Urinary bladder (tissue), 4 donors: ENCODE measurements around the gene STING1. TPM values are rescaled to one million over a fixed set of nuclear protein-coding genes. Genes with fewer than 3 reads are reported as not detected.

Experiments used
- DNase-seq: peaks from one replicate; pipeline ENCODE4 v3.0.0-alpha.2; 2015; ENCODE audit errors: extremely low spot score
- H3K27ac ChIP-seq: one replicate; pipeline ENCODE4 v1.5.1; 2013; ENCODE audit warnings: low read depth, mild to moderate bottlenecking, moderate library complexity
- H3K36me3 ChIP-seq: one replicate; pipeline ENCODE4 v1.6.1; 2013; ENCODE audit warnings: mild to moderate bottlenecking, moderate library complexity; ENCODE audit not compliant: insufficient read depth
- H3K4me1 ChIP-seq: one replicate; pipeline ENCODE4 v1.6.1; 2013; ENCODE audit warnings: mild to moderate bottlenecking, moderate library complexity; ENCODE audit not compliant: insufficient read depth
- H3K4me3 ChIP-seq: one replicate; pipeline ENCODE4 v1.5.1; 2013; ENCODE audit warnings: low read depth, low read length
- WGBS: extraction: QIAGEN DNeasy Blood & Tissue Kit; methylation state at CpG from one replicate; pipeline ENCODE4 v1.1.7; 2013; 5-methylcytosine and 5-hydroxymethylcytosine counted together
- polyA plus RNA-seq: library from polyadenylated mRNA; stranded (reverse); fragments of 200-250 nt; gene quantifications from one replicate; pipeline ENCODE4 v1.2.3, GENCODE V29; 2013
- total RNA-seq: library from RNA; depleted of rRNA; stranded (reverse); fragments of >200 nt; gene quantifications from one replicate; pipeline ENCODE4 v1.2.3, GENCODE V29; 2014
- donor health status: healthy with polysubstance abuse.
- donor health status: healthy.

Gene STING1
- total and polyA plus RNA-seq, 2 donors = 20.0 to 53.0 TPM

GRCh38 chr5:139468421-139468931, 14.1 kb downstream of the STING1 start:
- 86% methylated on average over 8 of the region's 8 CpGs for WGBS

GRCh38 chr5:139462586-139463276, 19.8 kb downstream of the STING1 start, which contains the start of gene ECSCR:
Gene ECSCR (minus strand): TSS chr5:139462743. CDS start chr5:139462670, 73 bp downstream.
- no peaks in the 10 kb centered on the region for H3K4me1 ChIP-seq
- WGBS = 82% methylated on average over 10 of the region's 10 CpGs
- no peak within 1 kb of the TSS for H3K27ac ChIP-seq
- no peaks in the 10 kb centered on the region for H3K36me3 ChIP-seq
- peak within 1 kb of the TSS; percentile 7 for H3K4me3 ChIP-seq
- no peak for DNase-seq

More at GRCh38 chr5:139468421-139468931, 14.1 kb downstream of the STING1 start:
- no peaks in the 10 kb centered on the region for H3K4me1 ChIP-seq
- no peak for DNase-seq
- no peaks in the 10 kb centered on the region for H3K36me3 ChIP-seq
- H3K4me3 ChIP-seq = no peak overlapping the region
- H3K27ac ChIP-seq = no peak overlapping the region

- no peak for DNase-seq
- Histone ChIP-seq H3K4me3 (peak overlapping the region; percentile 7), H3K4me1 (no peaks in the 10 kb centered on the region), H3K36me3 (no peaks in the 10 kb centered on the region), H3K27ac (no peak overlapping the region)
- 79% methylated on average over 5 of the region's 5 CpGs for WGBS
These were observed 20.9 kb downstream of the STING1 start for GRCh38 chr5:139461698-139462097.

GRCh38 chr5:139461176-139461575, 21.4 kb downstream of the STING1 start:
- 86% methylated on average over 7 of the region's 7 CpGs for WGBS
- no peak overlapping the region for H3K4me3 ChIP-seq
- no peak for DNase-seq
- H3K27ac ChIP-seq = no peak overlapping the region
- no peaks in the 10 kb centered on the region for H3K4me1 ChIP-seq
- H3K36me3 ChIP-seq = no peaks in the 10 kb centered on the region

- H3K27ac ChIP-seq = no peak overlapping the region
- H3K4me3 ChIP-seq = no peak overlapping the region
- 83% methylated on average over 1 of the region's 1 CpG for WGBS
- no peaks in the 10 kb centered on the region for H3K4me1 ChIP-seq
- no peak for DNase-seq
- H3K36me3 ChIP-seq = no peaks in the 10 kb centered on the region
These were observed 22.1 kb downstream of the STING1 start for GRCh38 chr5:139460455-139460854.

- no peak overlapping the region for H3K4me3 ChIP-seq
- H3K27ac ChIP-seq = no peak overlapping the region
- no peaks in the 10 kb centered on the region for H3K4me1 ChIP-seq
- H3K36me3 ChIP-seq = no peaks in the 10 kb centered on the region
- 79% methylated on average over 8 of the region's 8 CpGs for WGBS
- no peak for DNase-seq
These were observed 23.1 kb downstream of the STING1 start for GRCh38 chr5:139459451-139459934.

GRCh38 chr5:139458580-139459407, 23.8 kb downstream of the STING1 start:
- no peak for DNase-seq
- WGBS = 62% methylated on average over 8 of the region's 8 CpGs
- no peaks in the 10 kb centered on the region for H3K4me1 ChIP-seq
- no peak overlapping the region for H3K4me3 ChIP-seq
- H3K27ac ChIP-seq = no peak overlapping the region
- no peaks in the 10 kb centered on the region for H3K36me3 ChIP-seq

- no peak overlapping the region for H3K4me3 ChIP-seq
- 92% methylated on average over 5 of the region's 5 CpGs for WGBS
- no peak overlapping the region for H3K27ac ChIP-seq
- DNase-seq = no peak
- no peaks in the 10 kb centered on the region for H3K4me1 ChIP-seq
- H3K36me3 ChIP-seq = no peaks in the 10 kb centered on the region
These were observed 24.8 kb downstream of the STING1 start for GRCh38 chr5:139457653-139458306.

- no peaks in the 10 kb centered on the region for H3K36me3 ChIP-seq
- H3K27ac ChIP-seq = no peak overlapping the region
- no peaks in the 10 kb centered on the region for H3K4me1 ChIP-seq
- no peak overlapping the region for H3K4me3 ChIP-seq
- no peak for DNase-seq
- 87% methylated on average over 5 of the region's 5 CpGs for WGBS
These were observed 25.3 kb downstream of the STING1 start for GRCh38 chr5:139457241-139457640.

GRCh38 chr5:139456776-139457175, 25.8 kb downstream of the STING1 start:
- Histone ChIP-seq H3K36me3 (no peaks in the 10 kb centered on the region), H3K4me3 (no peak overlapping the region), H3K27ac (no peak overlapping the region), H3K4me1 (no peaks in the 10 kb centered on the region)
- no peak for DNase-seq
- WGBS = 95% methylated on average over 12 of the region's 12 CpGs

GRCh38 chr5:139454568-139455290, 27.8 kb downstream of the STING1 start:
- H3K4me3 ChIP-seq = no peak overlapping the region
- 82% methylated on average over 11 of the region's 11 CpGs for WGBS
- no peaks in the 10 kb centered on the region for H3K36me3 ChIP-seq
- no peak for DNase-seq
- H3K4me1 ChIP-seq = no peaks in the 10 kb centered on the region
- H3K27ac ChIP-seq = no peak overlapping the region

- 85% methylated on average over 3 of the region's 3 CpGs for WGBS
- no peak for DNase-seq
- Histone ChIP-seq H3K4me1 (no peaks in the 10 kb centered on the region), H3K36me3 (no peaks in the 10 kb centered on the region), H3K27ac (peak overlapping the region; percentile 51), H3K4me3 (no peak overlapping the region)
These were observed 28.6 kb downstream of the STING1 start for GRCh38 chr5:139453683-139454567.
